ENCODE data around the gene UBASH3A. TPM values are rescaled to one million over a fixed set of nuclear protein-coding genes. Genes with fewer than 3 reads are reported as not detected.

UBASH3A gene
- total RNA-seq, 3 donors from 2014 or later: 0.32 to 1.5 (median 0.66) TPM

- TF ChIP-seq CTCF (IDR thresholded peaks at IDR 0.05): no peak
- no peak for TF ChIP-seq POLR2AphosphoS5 (IDR thresholded peaks at IDR 0.05)
- no peak for TF ChIP-seq POLR2A (IDR thresholded peaks at IDR 0.05)
- Histone ChIP-seq H3K4me3 (no peak overlapping the region), H3K9me3 (no peaks in the 10 kb centered on the region), H3K27ac (no peak overlapping the region), H3K27me3 (no peaks in the 10 kb centered on the region), H3K36me3 (no peaks in the 10 kb centered on the region), H3K4me1 (no peaks in the 10 kb centered on the region)
- no peak for DNase-seq (ENCODE audit: low spot score in 2 of 2)
- intact Hi-C loops (cut with DNase I; ENCODE audit: low total_unique reads): no loop called here
These were observed 72.1 kb downstream of the UBASH3A start for GRCh38 chr21:42475526-42476387.

- Histone ChIP-seq H3K4me1 (no peaks in the 10 kb centered on the region), H3K36me3 (no peaks in the 10 kb centered on the region), H3K4me3 (no peak overlapping the region), H3K27me3 (no peaks in the 10 kb centered on the region), H3K27ac (no peak overlapping the region), H3K9me3 (no peaks in the 10 kb centered on the region)
- intact Hi-C loops (cut with DNase I; ENCODE audit: low total_unique reads): no loop called here
- no peak for DNase-seq (ENCODE audit: low spot score in 2 of 2)
- TF ChIP-seq POLR2A (IDR thresholded peaks at IDR 0.05): no peak
- TF ChIP-seq POLR2AphosphoS5 (IDR thresholded peaks at IDR 0.05): no peak
- TF ChIP-seq CTCF (IDR thresholded peaks at IDR 0.05): no peak
These were observed 73.0 kb downstream of the UBASH3A start for GRCh38 chr21:42476388-42477331.

- no peak for DNase-seq (ENCODE audit: low spot score in 2 of 2)
- TF ChIP-seq CTCF (IDR thresholded peaks at IDR 0.05): no peak
- TF ChIP-seq POLR2AphosphoS5 (IDR thresholded peaks at IDR 0.05): no peak
- TF ChIP-seq POLR2A (IDR thresholded peaks at IDR 0.05): no peak
- Histone ChIP-seq H3K4me1 (no peaks in the 10 kb centered on the region), H3K4me3 (no peak overlapping the region), H3K36me3 (no peaks in the 10 kb centered on the region), H3K27ac (no peak overlapping the region), H3K27me3 (no peaks in the 10 kb centered on the region), H3K9me3 (no peaks in the 10 kb centered on the region)
- intact Hi-C loops (cut with DNase I; ENCODE audit: low total_unique reads): no loop called here
These were observed 74.8 kb downstream of the UBASH3A start for GRCh38 chr21:42478504-42478903.

GRCh38 chr21:42479582-42479981 lies 75.9 kb downstream of the UBASH3A start:
- H3K36me3 ChIP-seq: no peaks in the 10 kb centered on the region
- no peaks in the 10 kb centered on the region for H3K27me3 ChIP-seq
- intact Hi-C loops (cut with DNase I; ENCODE audit: low total_unique reads): no loop called here
- TF ChIP-seq CTCF (IDR thresholded peaks at IDR 0.05) (no peak), POLR2AphosphoS5 (IDR thresholded peaks at IDR 0.05) (no peak), POLR2A (IDR thresholded peaks at IDR 0.05) (no peak)
- no peaks in the 10 kb centered on the region for H3K4me1 ChIP-seq
- DNase-seq (ENCODE audit: low spot score in 2 of 2): no peak
- H3K4me3 ChIP-seq: no peak overlapping the region
- H3K27ac ChIP-seq: no peak overlapping the region
- H3K9me3 ChIP-seq: no peaks in the 10 kb centered on the region
